HG03457 (cell line): ENCODE data around the gene CDHR2.

Experiments used
- ATAC-seq: cut with Tn5 transposase; IDR thresholded peaks from one replicate; pipeline ENCODE4 v1.9.1; 2021; ENCODE audit warnings: moderate number of reproducible peaks; ENCODE audit not compliant: unreplicated experiment

The CDHR2 gene

DNA sequence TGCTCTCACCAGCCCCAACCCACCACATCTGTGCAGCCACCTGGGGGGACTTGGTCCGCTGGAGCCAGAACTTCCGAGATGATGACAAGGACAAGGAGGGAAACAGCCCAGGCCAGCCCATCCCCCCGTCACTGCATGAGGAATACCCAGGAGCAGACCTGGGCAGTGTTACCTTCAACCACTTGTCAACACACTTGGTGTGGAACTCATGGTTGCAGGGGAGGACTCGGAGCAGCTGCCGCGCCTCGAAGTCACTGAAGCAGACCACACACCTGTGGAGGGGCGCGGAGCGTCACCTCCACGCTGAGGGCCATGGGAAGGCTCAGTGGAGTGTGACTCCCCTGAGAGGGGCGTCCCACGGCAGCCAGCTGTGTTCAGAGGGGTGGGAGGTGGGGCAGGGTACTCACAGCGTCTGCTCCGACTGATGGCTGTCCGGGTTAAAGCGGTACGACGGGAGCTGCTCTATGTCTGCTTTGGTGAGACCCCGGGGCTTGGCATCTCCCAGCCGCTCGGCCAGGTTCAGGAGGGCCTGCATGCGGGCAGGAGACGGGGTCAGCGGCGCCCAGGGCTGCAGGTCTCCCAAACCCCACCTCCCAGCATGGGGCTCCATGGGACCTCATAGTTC lies 19.9 kb upstream of the CDHR2 start:
- ATAC-seq, result no peak

DNA sequence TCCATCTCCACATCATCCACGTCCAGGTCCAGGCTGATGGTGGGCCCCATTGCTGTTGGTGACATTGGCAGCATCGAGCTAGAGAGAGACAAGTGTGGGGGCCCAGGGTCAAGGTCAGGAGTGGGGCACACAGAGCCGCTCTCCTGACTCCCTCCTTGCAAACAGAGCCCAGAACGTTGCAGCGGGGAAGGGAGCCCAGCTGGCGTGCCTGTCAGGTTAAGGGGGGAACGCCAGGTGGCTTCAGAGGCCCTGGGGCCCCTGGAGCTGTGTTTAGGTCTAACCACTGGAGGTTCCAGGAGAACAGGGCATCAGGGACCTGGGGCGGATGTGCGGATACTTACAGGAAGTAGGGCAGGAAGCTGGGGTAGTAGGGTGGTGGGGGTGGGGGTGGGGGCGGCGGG lies 19.4 kb upstream of the CDHR2 start:
- no peak for ATAC-seq

DNA sequence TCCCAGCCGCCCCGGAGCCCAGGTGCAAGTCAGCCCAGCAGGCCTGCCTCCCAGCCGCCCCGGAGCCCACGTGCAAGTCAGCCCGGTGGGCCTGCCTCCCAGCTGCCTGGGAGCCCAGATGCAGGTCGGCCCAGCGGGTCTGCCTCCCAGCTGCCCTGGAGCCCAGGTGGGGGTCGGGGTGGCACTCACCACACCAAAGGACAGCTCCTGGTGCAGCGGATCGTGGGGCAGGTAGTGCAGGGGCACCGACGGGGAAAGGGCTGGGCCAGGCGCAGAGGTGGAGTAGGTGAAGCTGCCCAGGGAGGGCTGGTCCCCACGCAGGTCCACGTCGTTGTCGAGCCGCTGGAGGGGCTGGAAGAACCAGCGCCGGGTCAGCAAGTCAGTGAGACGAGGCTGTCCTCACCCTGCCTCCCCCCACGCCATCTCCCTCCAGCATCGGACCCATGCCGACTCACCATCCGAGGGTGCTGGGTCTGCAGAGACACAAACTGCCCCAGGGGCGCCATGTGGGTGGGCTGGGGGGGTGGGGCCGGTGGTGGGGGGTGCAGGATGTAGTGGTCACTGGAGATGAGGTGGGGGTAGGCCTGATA lies 18.7 kb upstream of the CDHR2 start:
- no peak for ATAC-seq

GRCh38 chr5:176530983-176531901 lies 17.9 kb upstream of the CDHR2 start:
- no peak for ATAC-seq

DNA sequence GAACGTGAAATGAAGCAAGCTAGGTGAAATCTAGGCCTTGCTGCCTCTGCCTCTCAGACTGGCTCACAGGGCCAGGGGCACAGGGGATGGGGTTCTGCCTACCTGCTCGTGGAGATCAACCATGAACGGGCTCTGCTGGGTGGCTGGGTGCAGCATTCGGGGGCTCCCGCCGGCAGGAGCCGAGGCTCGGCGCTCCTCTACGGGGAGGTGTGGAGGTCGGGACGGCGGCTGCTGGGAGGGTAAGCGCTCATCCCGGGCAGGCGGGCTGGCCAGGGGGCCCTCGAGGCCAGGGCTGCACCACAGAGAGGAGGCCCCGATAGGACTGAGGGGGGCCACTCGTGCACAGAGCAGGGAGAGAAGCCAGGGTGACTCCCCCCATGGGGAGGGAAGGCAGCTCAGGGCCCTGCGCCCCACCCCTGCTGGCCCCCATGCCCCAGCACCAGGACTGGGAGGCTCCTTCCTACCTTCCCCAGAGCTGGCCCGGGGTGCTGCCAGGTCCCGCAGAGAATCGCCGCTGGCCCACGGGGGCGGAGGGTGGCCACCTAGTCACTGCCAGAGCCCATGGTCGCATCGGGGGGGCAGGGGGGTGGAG lies 17.1 kb upstream of the CDHR2 start:
- ATAC-seq, result no peak

DNA sequence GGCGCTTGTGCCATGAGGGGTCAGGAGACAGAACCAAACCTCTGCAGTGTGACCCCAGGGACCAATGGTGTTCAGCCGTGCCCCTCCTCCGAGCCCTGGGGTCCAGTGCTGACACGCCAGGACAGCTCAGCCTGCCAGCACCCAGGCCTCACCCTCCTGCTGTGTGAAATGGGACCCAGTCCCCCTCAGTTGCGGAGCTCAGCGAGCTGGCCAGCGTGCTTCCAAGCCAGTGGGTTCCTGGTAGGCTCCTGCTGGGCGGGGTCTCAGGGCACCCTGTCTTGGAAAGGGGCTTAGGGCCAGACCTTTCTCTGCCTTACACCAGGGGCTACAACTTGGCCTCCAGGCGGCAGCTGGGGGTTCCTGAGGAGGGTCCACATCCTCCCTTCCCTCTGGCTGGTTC lies 16.3 kb upstream of the CDHR2 start:
- ATAC-seq, result no peak

DNA sequence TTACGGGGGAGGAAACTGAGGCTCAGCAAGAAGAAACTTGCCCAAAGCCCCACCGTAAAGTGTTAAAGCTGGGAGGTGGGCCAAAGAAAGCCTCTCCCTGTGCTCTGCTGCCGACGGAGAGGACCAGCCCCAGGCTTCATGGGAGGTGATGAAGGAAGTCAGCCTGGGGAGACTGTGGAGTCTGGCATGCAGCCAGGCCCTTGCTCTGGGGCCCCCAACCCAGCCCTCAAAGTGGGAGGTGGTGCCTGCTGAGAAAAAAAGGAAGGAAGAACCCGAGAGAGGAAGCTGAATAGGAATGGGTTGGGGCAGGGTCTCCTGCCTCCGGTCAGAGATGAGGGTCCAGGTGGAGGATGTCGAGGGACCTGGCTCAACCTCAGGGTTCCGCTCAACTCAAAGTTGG lies 15.8 kb upstream of the CDHR2 start:
- no peak for ATAC-seq

GRCh38 chr5:176533894-176534611 lies 15.1 kb upstream of the CDHR2 start:
- no peak for ATAC-seq

DNA sequence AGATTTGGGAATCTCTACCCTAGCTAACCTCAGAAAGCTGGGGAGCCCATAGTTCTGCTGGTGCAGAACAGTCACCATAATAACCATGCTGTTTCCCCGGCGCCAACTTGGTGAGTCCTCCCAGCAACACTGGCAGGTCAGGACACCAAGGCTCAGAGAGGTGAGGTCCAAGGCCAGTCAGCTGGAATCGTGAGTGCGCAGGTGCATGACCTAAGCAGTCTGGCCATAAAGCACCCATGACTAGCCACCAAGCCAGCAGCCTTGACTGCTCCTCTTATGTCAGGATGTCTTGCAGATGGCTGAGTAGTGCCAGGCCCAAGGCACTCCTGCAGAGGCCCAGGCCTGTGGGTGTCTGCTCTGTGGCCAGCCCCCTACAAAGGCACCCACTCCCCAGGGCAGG lies 14.5 kb upstream of the CDHR2 start:
- ATAC-seq, result no peak

- no peak for ATAC-seq
These were observed 14.0 kb upstream of the CDHR2 start for GRCh38 chr5:176535101-176535663.

DNA sequence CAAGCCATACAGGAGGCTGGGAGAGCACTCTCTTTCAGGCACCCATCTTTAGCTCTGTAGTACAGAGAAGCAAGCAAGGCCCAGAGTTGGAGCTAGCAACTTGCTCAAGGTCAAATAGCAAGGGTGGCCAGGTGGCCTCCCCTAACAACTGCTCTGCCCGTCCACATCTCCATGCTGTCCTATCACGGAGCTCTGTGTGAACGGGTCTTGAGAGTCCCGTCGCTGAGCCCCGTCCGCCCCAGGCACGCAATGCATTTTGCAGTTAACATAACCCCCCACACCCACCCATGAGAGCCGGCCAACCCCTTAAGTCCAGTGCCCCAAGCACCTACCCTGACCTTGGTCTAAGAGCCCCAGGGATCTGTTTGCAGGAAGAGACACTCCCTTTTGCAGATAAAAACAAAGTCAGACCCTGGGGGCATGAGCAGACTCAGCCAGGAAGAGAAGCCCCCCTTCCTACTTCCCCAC lies 13.4 kb upstream of the CDHR2 start:
- no peak for ATAC-seq

- ATAC-seq, result no peak
These were observed 12.8 kb upstream of the CDHR2 start for GRCh38 chr5:176536132-176536901.

DNA sequence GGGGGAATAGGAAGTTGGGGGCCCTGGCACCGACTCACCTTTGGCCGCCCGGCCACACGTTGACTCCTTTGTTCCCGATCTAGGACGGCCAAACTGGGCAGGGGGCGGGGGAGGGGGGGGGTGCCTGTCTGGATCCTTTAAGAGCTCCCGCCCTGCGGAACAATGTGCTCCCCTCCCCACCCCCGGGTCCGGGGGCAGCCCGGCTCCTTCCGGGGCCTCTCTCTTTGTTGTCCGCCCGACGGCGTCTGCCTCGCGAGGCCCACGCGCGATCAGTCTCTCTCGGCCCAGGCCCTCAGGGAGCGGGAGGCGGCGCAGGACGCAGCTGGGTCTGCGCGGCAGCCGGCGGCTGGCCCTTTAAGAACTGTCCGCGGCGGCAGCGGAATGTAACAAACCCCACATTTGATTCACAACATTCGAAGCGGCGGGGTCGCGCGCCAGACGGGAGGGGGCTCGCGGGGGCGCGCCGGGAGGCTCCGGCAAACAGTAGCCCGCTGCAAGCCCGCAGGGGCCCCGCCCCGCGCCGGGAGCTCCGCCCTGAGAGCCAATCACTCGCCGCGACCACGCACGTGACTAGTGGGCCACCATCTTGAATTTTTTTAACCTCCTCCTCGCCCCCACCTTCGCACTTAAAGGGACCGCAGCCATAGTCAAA lies 12.1 kb upstream of the CDHR2 start, which contains the start of gene RNF44:
Gene RNF44, minus strand, starts transcription at position 501 of the 652 bp plus-strand sequence. CDS start 4,930 bp downstream, outside the sequence.
- peak; percentile 43 for ATAC-seq

GRCh38 chr5:176537554-176538229 lies 11.4 kb upstream of the CDHR2 start:
- ATAC-seq, result peak; percentile 56

- ATAC-seq, result no peak
These were observed 10.7 kb upstream of the CDHR2 start for GRCh38 chr5:176538230-176538988.

- ATAC-seq, result no peak
These were observed 10.2 kb upstream of the CDHR2 start for GRCh38 chr5:176538989-176539384.

DNA sequence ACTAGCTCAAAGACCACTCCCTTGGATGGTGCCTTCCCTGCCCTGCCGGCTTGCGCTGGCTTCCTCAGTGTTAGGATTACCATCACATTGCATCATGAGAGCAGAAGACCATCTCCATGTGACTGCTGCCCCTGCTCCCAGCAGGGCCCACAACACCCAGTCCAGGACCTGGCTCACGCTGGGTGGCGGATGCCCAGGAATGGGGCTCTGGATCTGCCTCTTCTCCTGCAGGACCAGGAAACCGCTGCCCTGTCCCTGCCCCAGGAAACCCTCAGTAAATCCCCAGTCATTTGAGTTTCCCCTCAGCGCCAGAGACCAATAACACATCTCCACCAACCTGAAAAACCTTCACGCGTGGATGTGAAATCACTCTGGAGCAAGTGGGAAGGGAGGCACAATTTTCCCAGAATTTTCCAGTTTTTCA lies 8.7 kb upstream of the CDHR2 start:
- no peak for ATAC-seq

DNA sequence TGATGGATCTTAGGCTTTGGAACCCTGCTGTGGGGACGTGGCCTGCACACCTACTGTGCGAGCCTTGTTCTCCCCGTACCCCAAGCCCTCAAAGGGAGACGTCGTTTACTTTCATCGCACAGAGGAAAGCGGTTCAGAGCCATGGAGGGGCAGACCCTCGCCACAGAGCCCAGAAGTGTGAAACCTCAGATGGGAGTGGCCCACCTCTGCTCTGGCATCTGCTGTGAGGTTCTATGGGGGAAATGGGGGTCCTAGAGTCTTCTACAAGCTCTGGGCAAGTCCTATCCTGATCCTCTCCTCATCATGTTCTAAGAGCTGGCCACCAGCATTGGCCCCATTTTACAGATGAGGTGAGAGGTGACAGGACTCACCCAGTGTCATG lies 8.2 kb upstream of the CDHR2 start:
- no peak for ATAC-seq
